HepG2 (cell line): Measurements from ENCODE around the gene UGT1A8. TPM values are rescaled to one million over a fixed set of nuclear protein-coding genes. Genes with fewer than 3 reads are reported as not detected.

ENCODE experiments used
- CENPT ChIP-seq: sonication (generic); formaldehyde crosslinking; IDR thresholded peaks from 2 replicates; pipeline ENCODE4 v1.8.0; 2022; ENCODE audit warnings: low read depth, mild to moderate bottlenecking, moderate library complexity, missing genetic modification reagents
- EEA1 ChIP-seq: sonication (generic); formaldehyde crosslinking; IDR thresholded peaks from 2 replicates; pipeline ENCODE4 v1.5.1; 2020; ENCODE audit warnings: mild to moderate bottlenecking, missing genetic modification reagents, borderline replicate concordance
- HNRNPLL ChIP-seq: fragments of 200-400 bp; formaldehyde crosslinking; IDR thresholded peaks from 2 replicates; pipeline ENCODE4 v1.6.1; 2017; ENCODE audit warnings: mild to moderate bottlenecking, low read depth, low read length; ENCODE audit not compliant: poor library complexity, severe bottlenecking
- KLF9 ChIP-seq: IDR thresholded peaks from 2 replicates; pipeline ENCODE4 v1.6.1; 2016; ENCODE audit warnings: low read depth
- PITX1 ChIP-seq: sonication (generic); formaldehyde crosslinking; IDR thresholded peaks from 2 replicates; pipeline ENCODE4 v1.5.1; 2020; ENCODE audit warnings: mild to moderate bottlenecking, missing genetic modification reagents
- POLR2AphosphoS2 ChIP-seq: IDR thresholded peaks from 2 replicates; pipeline ENCODE4 v1.6.1; 2011; ENCODE audit warnings: low read depth, low read length, improper control_type of control experiment
- PRPF4 ChIP-seq: fragments of 200-400 bp; formaldehyde crosslinking; IDR thresholded peaks from 2 replicates; pipeline ENCODE4 v1.6.1; 2016; ENCODE audit warnings: low read length, low read depth; ENCODE audit not compliant: poor library complexity, severe bottlenecking
- SMAD3 ChIP-seq: sonication (generic); formaldehyde crosslinking; IDR thresholded peaks from 2 replicates; pipeline ENCODE4 v1.4.0; 2020; ENCODE audit warnings: missing genetic modification reagents
- SP5 ChIP-seq: IDR thresholded peaks from 2 replicates; pipeline ENCODE4 v1.6.1; 2016; ENCODE audit warnings: low read depth, borderline replicate concordance
- TCF12 ChIP-seq, 2 experiments: fragments of 450-650 bp in 1 of 2; sonication (generic) in 1 of 2; formaldehyde crosslinking in 1 of 2; IDR thresholded peaks; 2 replicates each; pipeline versions ENCODE4 v1.6.1 to v1.8.0; 2017 to 2022; ENCODE audit warnings: antibody characterized with exemption in 1 of 2, mild to moderate bottlenecking in 1 of 2, missing genetic modification reagents in 1 of 2, moderate library complexity in 1 of 2
- ZFP36L1 ChIP-seq: sonication (generic); formaldehyde crosslinking; IDR thresholded peaks from 2 replicates; pipeline ENCODE4 v1.8.0; 2022; ENCODE audit warnings: mild to moderate bottlenecking, missing genetic modification reagents, moderate library complexity
- ZFP62 ChIP-seq: sonication (generic); formaldehyde crosslinking; IDR thresholded peaks from 2 replicates; pipeline ENCODE4 v1.4.0; 2020; ENCODE audit warnings: missing genetic modification reagents
- ZMYM4 ChIP-seq: sonication (generic); formaldehyde crosslinking; IDR thresholded peaks from 2 replicates; pipeline ENCODE4 v1.8.1; 2023; ENCODE audit warnings: mild to moderate bottlenecking, missing genetic modification reagents
- ZNF136 ChIP-seq: sonication (generic); formaldehyde crosslinking; IDR thresholded peaks from 2 replicates; pipeline ENCODE4 v1.8.1; 2022; ENCODE audit warnings: low read depth, mild to moderate bottlenecking, moderate library complexity, missing genetic modification reagents
- ZNF282 ChIP-seq: fragments of 450-650 bp; IDR thresholded peaks from 2 replicates; pipeline ENCODE4 v1.6.1; 2018; ENCODE audit not compliant: partially characterized antibody
- ZNF3 ChIP-seq: IDR thresholded peaks from 2 replicates; pipeline ENCODE4 v1.7.0; 2017; ENCODE audit warnings: inconsistent platforms
- ZNF335 ChIP-seq: sonication (generic); formaldehyde crosslinking; IDR thresholded peaks from 2 replicates; pipeline ENCODE4 v1.4.0; 2020; ENCODE audit warnings: missing genetic modification reagents
- ZNF841 ChIP-seq: sonication (generic); formaldehyde crosslinking; IDR thresholded peaks from 2 replicates; pipeline ENCODE4 v1.8.1; 2023; ENCODE audit warnings: missing genetic modification reagents, borderline replicate concordance
- polyA plus RNA-seq, 8 experiments: library from polyadenylated mRNA; depleted of rRNA in 3 of 8; stranded (reverse) in 7 of 8; unstranded in 1 of 8; fragments of >200 nt; fragmentation: Illumina TruSeq in 4 of 8; extraction: Trizol in 4 of 8; gene quantifications; 2 replicates each; pipeline versions ENCODE4 v1.2.1 to v1.2.3, GENCODE V29; 2011 to 2016; ENCODE audit warnings: low read depth in 4 of 8, missing spikeins in 1 of 8, mixed read lengths in 1 of 8; ENCODE audit not compliant: insufficient read depth in 1 of 8
- total RNA-seq, 5 experiments: library from RNA; depleted of rRNA; stranded (reverse); fragments of >200 nt; fragmentation: Illumina TruSeq; extraction: Trizol; gene quantifications; 2 replicates each; pipeline ENCODE4 v1.2.3, GENCODE V29; 2016; ENCODE audit warnings: low read depth in 1 of 5
- TF ChIP-seq, protein P1 (sequence below): sonication (generic); formaldehyde crosslinking; IDR thresholded peaks from 2 replicates; pipeline ENCODE4 v1.5.1; 2020; ENCODE audit warnings: missing genetic modification reagents, mild to moderate bottlenecking, borderline replicate concordance
- TF ChIP-seq, protein P2 (sequence below): sonication (generic); formaldehyde crosslinking; IDR thresholded peaks from 2 replicates; pipeline ENCODE4 v1.4.0; 2020; ENCODE audit warnings: mild to moderate bottlenecking, low read depth, missing genetic modification reagents
- TF ChIP-seq, protein P3 (sequence below): sonication (generic); formaldehyde crosslinking; IDR thresholded peaks from 2 replicates; pipeline ENCODE4 v1.4.0; 2020; ENCODE audit warnings: missing genetic modification reagents

UGT1A8 gene
- total and polyA plus RNA-seq, 2 of the 13 experiments (the other 11 are each of a cell fraction or from before 2014, with no cell fraction given) = not detected

DNA sequence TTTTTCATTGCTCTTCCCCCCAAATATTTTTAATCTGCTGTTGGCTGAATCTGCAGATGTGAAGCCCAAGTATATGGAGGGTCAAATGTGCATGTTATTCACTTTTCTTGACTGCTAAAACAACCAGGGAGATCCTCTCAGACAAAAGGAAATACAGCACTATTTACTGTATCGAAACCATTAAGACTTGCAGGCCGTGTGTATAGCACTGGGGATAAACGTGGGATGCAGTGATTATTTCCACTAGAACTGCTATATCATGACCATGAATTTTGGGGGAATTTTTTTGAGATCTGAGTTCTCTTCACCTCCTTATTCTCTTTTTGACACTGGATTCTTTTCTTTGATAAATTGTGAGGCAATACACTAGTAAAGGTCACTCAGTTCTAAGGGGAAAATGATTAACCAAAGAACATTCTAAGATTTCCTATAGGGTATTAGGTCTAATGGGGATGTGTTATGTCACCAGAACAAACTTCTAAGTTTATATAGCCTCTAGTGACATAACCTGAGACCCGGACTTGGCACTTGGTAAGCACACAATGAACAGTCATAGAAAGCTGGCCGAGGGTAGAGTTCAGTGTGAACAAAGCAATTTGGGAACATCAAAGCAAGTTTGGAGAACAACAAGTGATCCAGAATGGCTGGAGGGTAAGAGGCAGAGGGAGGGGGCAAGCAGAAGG lies 127.8 kb downstream of the UGT1A8 start (continued):
- peak; percentile 73; the same call in 1 of the 2 replicates for TF ChIP-seq ZNF3
- TF ChIP-seq ZMYM4 (CRISPR knock-in tag) = peak; percentile 79
- TF ChIP-seq ZFP62 (CRISPR knock-in tag) = no peak
- TF ChIP-seq ZNF335 (CRISPR knock-in tag) = peak; percentile 73; the same call in 1 of the 2 replicates
- peak; percentile 98 for TF ChIP-seq PITX1 (CRISPR knock-in tag)
- TF ChIP-seq TCF12 (IDR thresholded peaks at IDR 0.05) = no peak
- peak; percentile 98 for TF ChIP-seq TCF12 (CRISPR knock-in tag; IDR thresholded peaks at IDR 0.05)
- TF ChIP-seq, protein P1, sequence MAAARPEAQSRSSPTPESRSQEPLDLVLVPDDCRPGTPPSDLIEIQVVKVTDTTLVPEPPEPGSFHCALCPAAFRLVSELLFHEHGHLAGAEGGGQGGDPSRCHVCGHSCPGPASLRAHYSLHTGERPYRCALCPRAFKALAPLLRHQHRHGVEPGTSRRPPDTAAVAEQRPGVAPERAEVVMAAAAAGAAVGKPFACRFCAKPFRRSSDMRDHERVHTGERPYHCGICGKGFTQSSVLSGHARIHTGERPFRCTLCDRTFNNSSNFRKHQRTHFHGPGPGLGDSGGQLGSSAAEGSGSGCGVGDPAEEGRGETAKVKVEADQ (CRISPR knock-in tag) = no peak
- peak; percentile 80 for TF ChIP-seq SP5 (CRISPR knock-in tag)
- no peak for TF ChIP-seq ZNF841
- peak; percentile 47; the same call in 1 of the 2 replicates for TF ChIP-seq KLF9 (CRISPR knock-in tag)
- TF ChIP-seq EEA1 (CRISPR knock-in tag) = no peak
- TF ChIP-seq ZNF282 = no peak
- TF ChIP-seq ZFP36L1 (CRISPR knock-in tag) = peak; percentile 96; the same call in 1 of the 2 replicates
- TF ChIP-seq HNRNPLL = no peak
- TF ChIP-seq, protein P2, sequence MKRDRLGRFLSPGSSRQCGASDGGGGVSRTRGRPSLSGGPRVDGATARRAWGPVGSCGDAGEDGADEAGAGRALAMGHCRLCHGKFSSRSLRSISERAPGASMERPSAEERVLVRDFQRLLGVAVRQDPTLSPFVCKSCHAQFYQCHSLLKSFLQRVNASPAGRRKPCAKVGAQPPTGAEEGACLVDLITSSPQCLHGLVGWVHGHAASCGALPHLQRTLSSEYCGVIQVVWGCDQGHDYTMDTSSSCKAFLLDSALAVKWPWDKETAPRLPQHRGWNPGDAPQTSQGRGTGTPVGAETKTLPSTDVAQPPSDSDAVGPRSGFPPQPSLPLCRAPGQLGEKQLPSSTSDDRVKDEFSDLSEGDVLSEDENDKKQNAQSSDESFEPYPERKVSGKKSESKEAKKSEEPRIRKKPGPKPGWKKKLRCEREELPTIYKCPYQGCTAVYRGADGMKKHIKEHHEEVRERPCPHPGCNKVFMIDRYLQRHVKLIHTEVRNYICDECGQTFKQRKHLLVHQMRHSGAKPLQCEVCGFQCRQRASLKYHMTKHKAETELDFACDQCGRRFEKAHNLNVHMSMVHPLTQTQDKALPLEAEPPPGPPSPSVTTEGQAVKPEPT (CRISPR knock-in tag) = no peak
- no peak; the same call in 1 of the 2 replicates for TF ChIP-seq ZNF136 (CRISPR knock-in tag)
- TF ChIP-seq CENPT (CRISPR knock-in tag) = no peak
- TF ChIP-seq, protein P3, sequence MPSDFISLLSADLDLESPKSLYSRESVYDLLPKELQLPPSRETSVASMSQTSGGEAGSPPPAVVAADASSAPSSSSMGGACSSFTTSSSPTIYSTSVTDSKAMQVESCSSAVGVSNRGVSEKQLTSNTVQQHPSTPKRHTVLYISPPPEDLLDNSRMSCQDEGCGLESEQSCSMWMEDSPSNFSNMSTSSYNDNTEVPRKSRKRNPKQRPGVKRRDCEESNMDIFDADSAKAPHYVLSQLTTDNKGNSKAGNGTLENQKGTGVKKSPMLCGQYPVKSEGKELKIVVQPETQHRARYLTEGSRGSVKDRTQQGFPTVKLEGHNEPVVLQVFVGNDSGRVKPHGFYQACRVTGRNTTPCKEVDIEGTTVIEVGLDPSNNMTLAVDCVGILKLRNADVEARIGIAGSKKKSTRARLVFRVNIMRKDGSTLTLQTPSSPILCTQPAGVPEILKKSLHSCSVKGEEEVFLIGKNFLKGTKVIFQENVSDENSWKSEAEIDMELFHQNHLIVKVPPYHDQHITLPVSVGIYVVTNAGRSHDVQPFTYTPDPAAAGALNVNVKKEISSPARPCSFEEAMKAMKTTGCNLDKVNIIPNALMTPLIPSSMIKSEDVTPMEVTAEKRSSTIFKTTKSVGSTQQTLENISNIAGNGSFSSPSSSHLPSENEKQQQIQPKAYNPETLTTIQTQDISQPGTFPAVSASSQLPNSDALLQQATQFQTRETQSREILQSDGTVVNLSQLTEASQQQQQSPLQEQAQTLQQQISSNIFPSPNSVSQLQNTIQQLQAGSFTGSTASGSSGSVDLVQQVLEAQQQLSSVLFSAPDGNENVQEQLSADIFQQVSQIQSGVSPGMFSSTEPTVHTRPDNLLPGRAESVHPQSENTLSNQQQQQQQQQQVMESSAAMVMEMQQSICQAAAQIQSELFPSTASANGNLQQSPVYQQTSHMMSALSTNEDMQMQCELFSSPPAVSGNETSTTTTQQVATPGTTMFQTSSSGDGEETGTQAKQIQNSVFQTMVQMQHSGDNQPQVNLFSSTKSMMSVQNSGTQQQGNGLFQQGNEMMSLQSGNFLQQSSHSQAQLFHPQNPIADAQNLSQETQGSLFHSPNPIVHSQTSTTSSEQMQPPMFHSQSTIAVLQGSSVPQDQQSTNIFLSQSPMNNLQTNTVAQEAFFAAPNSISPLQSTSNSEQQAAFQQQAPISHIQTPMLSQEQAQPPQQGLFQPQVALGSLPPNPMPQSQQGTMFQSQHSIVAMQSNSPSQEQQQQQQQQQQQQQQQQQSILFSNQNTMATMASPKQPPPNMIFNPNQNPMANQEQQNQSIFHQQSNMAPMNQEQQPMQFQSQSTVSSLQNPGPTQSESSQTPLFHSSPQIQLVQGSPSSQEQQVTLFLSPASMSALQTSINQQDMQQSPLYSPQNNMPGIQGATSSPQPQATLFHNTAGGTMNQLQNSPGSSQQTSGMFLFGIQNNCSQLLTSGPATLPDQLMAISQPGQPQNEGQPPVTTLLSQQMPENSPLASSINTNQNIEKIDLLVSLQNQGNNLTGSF (CRISPR knock-in tag) = no peak
- TF ChIP-seq PRPF4 = no peak
- no peak for TF ChIP-seq POLR2AphosphoS2
- TF ChIP-seq SMAD3 (CRISPR knock-in tag) = peak; percentile 78
